GM11168 (cell line): Measurements from ENCODE around the gene NAA40.

Source experiments
- in situ Hi-C: fragments of 300-500 bp; cut with MboI; formaldehyde crosslinking; loops from one replicate; pipeline ENCODE4 v1.12.0; 2022; ENCODE audit warnings: low sequenced_read_pairs; ENCODE audit not compliant: unreplicated experiment

The NAA40 gene

GRCh38 chr11:63978551-63979239, 39.9 kb downstream of the NAA40 start:
- in situ Hi-C loops, result no loop called here

GRCh38 chr11:63979426-63979825, 40.6 kb downstream of the NAA40 start:
- in situ Hi-C loops, result no loop called here

- in situ Hi-C loops, result no loop called here
Observed at GRCh38 chr11:63985812-63986155, 47.0 kb downstream of the NAA40 start.

GRCh38 chr11:63986156-63986931, 47.5 kb downstream of the NAA40 start, which contains the start of gene OTUB1:
OTUB1 (plus strand) TSS chr11:63986438; CDS start chr11:63986457, 19 bp downstream.
- in situ Hi-C loops, result no loop called here

GRCh38 chr11:63986932-63987513, 48.2 kb downstream of the NAA40 start:
- in situ Hi-C loops, result no loop called here

- in situ Hi-C loops, result loop anchor here (5.0 kb wide), 1 partner anchor 166 kb away; no protein-coding TSS in a partner anchor
Observed at GRCh38 chr11:63991558-63991957, 52.8 kb downstream of the NAA40 start.

- in situ Hi-C loops, result loop anchor here (5.0 kb wide), 1 partner anchor 164 kb away; no protein-coding TSS in a partner anchor
Observed at GRCh38 chr11:63993100-63993499, 54.3 kb downstream of the NAA40 start.

- in situ Hi-C loops, result loop anchor here (5.0 kb wide), 1 partner anchor 163 kb away; no protein-coding TSS in a partner anchor
Observed at GRCh38 chr11:63993993-63994392, 55.2 kb downstream of the NAA40 start.

GRCh38 chr11:63996512-63996911, 57.7 kb downstream of the NAA40 start:
- in situ Hi-C loops, result no loop called here

GRCh38 chr11:63997104-63997700, 58.4 kb downstream of the NAA40 start:
- in situ Hi-C loops, result no loop called here

- in situ Hi-C loops, result no loop called here
Observed at GRCh38 chr11:63997801-63998337, 59.1 kb downstream of the NAA40 start.

- in situ Hi-C loops, result no loop called here
Observed at GRCh38 chr11:63998558-63999348, 60.0 kb downstream of the NAA40 start.

GRCh38 chr11:63999349-64000025, 60.7 kb downstream of the NAA40 start:
- in situ Hi-C loops, result no loop called here

GRCh38 chr11:64000026-64000739, 61.4 kb downstream of the NAA40 start:
- in situ Hi-C loops, result no loop called here

GRCh38 chr11:64000740-64001483, 62.1 kb downstream of the NAA40 start:
- in situ Hi-C loops, result no loop called here

GRCh38 chr11:64001484-64002420, 63.0 kb downstream of the NAA40 start:
- in situ Hi-C loops, result no loop called here
